GM21529 (cell line): ENCODE measurements around the gene AGRP.
"Not testable (repeated sequence)": the region's sequence is repeated elsewhere in the genome, so short reads cannot be mapped to it uniquely, and the experiment has no call there.

Experiments
- ATAC-seq: cut with Tn5 transposase; IDR thresholded peaks from one replicate; pipeline ENCODE4 v1.9.1; 2021; ENCODE audit not compliant: unreplicated experiment

The AGRP gene

DNA sequence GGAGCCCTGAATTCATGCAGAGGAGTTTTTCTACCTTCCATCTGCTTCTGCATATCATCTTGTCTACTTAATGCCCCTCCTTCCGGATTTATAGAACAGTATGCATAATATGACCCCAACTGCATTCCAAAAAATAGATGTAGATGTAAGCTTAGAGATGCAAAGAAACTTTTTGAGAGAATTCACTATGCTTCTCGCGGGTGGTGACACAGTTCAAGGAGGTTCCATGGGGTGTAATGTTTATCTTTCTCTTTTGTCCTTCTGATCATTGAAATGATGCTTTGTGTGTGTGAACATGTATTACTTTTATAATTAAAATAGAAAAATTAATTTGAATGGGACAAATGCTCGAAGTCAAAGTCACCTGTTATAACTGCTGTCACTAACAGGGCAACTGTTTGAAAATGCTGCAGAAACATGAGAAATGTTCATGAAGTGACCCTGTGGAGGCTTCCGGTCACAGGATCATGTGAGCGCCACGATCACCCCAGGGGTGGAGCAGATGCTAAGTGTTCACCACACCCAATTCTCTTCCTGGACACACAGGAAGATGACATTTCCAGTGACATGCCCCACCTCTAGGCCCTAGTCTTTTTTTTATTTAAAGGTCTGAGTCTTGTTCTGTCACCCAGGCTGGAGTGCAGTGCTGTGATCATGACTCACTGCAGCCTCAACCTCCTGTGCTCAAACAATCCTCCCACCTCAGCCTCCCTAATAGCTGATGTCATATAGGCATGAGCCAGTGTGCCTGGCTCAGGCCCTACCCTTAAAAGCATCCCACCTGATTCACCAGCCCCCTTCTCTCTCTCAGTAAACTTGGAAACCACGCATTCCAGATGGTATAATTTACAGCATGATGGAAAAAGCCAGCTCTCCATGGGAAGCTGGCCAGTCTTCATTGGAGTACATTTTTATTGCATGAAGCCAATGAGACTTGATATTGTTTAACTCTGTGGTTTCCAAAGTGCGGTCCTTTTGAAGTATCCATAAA is 21.0 kb upstream of the AGRP start:
- ATAC-seq: peak; percentile 79

DNA sequence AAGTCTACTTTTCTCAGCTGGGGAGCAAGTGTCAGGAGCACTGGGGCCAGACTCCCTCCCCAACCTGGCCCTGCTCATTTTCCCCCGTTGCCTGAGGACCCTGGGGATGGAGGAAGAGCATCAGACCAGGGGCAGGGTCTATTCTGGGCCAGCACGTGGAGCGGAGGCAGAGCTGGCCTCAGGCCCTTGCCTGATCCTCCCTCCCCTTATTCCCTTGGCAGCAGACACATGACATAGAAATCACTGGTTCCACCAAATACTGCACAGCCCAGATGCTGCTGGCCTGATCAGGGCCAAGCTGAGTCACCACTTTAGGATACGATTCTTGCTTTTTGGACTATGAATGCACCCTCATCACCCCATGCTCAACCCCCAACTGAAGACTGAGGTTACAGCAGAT is 15.8 kb upstream of the AGRP start:
- ATAC-seq: no peak

DNA sequence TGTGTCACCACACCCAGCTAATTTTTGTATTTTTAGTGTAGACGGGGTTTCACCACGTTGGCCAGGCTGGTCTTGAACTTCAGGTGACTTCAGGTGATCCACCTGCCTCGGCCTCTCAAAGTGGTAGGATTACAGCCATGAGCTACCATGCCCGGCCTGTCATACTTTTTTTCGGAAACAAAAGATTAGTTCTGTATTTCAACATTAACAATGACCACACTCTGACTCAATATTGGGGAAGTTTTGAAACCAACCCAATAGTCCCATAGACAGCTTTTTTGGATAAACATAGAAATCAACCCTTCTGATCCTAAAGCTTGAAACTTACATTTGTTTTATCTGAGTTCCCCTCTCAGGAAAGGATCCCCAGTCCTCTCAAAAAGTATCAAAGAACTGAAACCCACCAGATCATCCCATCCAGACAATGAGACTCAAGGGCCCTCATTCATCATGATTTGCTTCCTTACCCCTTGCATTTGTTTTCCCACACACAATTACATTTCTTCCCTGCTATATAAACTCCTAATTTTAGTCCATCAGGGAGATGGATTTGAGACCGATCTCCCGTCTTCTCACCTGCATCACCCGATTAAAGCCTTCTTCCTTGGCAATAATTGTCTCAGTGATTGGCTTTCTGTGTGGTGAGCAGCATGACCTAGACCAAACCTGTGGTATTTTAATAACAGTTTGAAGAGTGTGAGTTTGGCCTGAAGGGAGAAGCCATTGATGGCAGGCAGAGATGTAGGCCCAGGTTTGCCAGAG is 7.2 kb upstream of the AGRP start:
- no peak for ATAC-seq

DNA sequence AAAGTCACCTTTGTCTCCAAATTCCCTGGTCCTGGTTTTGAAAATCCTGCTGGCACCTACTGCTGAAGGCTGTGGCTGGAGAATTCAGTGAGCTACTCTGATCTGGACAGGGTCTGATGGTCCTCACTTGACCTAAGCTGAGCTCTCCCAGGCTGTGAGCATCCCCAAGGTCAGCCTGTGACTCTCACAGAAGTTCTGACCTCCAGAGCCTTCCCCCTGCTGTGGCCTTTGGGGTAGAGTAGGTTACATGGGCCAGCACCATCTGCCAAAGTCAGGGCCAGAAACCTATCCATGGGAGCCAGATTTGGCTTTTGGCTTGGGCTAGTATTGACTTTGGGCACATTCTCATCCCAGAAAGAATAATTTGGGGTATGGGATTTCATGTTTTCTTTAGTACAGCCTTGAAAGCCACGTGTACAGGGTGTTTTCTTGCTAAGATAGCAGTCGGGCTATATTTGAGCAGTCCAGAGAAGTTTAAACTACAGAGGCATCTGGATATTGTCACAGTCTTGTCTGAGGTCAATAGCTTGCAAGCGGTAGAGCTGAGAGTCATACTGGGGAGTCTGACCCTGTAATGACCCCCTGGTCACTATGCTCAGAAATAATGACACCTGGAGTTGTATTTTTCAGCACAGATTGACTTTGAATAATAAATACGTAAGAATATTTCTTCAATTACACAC is 6.2 kb upstream of the AGRP start:
- no peak for ATAC-seq

DNA sequence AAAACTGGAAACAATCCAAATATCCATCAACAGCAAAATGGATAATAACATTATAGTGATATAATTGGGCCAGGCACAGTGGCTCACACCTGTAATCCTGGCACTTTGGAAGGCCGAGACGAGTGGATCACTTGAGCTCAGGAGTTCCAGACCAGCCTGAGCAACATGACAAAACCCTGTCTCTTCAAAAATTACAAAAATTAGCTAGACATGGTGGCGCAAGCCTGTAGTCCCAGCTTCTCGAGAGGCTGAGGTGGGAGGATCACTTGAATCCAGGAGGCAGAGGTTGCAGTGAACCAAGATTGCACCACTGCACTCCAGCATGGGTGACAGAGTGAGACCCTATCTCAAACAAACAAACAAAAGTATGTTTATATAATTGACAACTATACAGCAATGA is 4.2 kb upstream of the AGRP start:
- not testable (repeated sequence) for ATAC-seq

DNA sequence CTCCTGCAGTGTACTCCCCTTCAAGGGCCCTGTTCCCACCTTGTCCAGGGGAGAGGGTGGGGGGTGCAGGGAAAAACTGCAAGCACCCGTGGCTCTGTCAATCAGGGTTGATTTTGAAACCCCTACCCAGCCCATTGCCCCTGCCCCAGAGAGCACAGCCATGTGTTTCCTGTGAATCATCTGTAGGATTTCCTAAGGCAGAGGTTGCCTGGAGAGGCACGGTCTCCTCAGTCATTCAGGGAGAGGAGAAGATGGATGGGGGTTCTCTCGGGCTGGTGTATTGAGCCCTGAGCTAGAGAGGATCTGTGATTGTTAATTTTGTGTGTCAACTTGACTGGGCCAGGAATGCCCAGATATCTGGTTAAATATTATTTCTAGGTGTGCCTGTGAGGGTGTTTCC is 3.5 kb upstream of the AGRP start:
- ATAC-seq: no peak

DNA sequence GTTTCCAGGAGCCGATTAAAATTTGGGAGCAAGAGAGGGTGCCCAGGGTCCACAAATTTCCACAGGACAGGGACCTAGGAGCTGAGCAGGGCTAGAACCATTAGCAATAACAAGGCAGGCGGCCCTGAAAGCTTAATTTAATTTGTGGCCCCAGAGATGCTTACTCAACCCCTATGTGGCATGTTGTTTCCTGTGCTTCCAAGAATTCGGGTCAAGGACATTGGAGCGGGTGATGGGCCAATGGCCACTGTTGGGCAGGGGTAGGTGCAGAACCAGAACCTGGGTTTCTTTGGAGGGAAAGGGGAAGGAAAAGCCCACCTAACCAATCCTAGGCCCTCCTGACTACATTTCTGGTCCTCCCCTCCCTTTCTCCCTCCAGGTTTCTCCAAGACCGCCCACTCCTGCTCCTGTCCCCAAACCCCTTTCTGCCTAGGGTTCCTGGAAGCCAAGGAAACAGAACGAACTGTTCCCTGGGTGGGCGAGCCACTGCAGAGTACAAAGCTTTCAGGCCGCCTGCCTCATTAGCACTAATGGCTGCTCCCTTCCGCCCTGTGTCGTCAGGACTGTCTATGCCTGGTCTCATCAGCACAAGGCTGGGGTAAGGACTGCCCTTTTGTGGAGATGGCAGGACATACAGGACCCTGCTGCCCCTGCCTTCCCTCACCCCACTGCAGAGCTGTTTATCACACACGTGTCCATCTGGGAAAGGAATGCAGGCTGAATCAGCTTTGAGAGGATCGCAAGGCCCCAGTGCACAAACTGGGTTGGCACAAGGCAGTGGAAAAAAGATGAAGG is 581 bp upstream of the AGRP start:
- ATAC-seq: no peak

DNA sequence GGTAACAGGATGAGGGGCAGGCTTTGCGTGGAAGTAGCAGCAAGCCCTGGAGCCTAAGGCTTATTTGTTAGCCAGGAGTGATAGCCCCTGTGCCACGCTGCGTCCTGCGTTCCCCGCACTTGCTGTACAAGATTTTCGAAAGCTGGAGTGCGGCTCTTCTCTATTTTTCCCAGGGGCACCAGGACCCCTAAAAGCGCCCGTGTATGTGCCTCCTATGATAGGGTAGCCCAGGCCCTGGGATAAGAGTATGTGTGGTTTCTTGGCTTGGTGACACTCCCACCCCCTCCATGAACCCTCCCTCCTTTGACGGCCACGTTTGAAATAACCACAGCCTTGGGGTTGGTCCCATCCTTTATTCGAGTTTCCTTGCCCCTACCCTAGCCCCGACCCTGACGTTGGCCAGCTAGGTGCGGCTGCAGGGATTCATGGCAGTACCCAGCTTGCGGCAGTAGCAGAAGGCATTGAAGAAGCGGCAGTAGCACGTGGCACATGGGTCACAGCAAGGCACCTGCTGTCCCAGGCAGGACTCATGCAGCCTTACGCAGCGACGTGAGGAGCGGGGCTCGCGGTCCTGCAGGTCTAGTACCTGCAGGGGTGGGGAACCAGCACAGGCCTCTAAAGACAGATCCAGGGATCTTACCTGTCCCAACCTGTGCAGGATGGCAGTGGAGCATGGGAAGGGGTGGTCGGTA is 968 bp downstream of the AGRP start:
- ATAC-seq: no peak

DNA sequence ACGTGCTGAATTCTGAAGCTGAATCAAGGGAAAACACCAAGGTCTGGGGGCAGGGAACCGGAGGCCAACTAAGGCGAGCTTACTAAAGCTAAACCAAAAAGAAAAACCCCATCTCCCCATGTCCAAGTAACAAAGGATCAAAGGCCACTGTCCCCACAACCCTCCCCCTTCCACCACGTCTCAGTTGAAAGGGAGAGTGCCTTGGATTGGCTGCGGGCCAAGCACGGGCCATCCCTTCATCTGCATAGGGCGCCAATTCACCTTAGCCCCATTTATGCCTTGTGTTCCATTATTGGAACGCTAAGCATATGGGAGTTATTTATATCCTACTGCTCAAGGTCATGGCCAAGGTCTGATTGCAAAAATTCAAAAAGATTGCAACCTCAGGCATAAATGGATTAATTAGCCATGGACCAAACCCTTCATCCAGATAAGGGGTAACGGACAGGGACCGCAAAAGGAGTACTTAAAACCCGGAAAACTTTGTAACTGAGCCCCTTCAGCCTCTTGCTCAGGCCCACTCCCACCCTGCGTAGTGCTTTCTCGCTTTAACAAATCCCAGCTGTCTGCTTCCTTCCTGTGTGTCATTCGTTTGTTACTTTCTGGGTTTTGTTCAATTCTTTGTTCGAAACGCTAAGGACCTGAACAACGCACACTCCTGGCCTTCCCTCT is 1.6 kb downstream of the AGRP start:
- ATAC-seq: no peak

DNA sequence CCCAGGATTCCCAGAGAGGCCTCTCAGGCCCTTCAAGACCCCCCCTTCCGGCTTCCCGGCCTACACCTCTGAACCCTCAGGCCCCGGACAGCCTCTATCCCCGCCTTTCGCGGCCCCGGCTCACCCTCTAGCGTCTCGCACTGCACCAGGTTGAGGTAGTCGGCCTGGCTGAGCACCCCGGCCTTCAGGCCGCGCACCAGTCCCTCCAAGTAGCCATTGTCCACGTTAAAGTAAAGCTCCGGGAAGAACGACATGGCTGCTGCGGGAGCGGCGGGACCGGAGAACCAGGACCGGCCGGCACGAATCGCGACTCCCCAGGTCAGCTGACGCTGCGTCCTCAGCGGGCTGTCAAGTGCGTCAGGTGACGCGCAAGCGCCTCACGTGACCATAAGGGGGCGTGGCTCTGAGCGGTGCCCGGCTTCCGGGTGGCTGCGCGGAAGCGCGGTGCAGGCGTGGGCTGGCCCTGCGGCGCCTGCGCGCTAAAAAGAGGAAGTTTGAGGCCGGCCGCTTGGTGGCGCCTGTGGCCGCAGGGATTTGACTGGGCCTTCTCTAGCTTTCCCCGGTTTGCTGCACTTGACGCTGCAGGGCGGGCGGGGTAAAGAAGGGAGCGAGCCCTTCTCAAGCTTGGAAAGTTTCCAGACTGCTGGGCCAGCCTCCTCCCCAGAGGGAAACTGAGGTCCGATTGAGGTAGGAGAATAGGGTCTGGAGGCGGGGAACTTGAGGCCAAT is 2.4 kb downstream of the AGRP start, which contains the start of gene ATP6V0D1:
Gene ATP6V0D1, minus strand, starts transcription at position 325 of the 728 bp plus-strand sequence. Its CDS starts 71 bp downstream, at position 254.
- peak; percentile 92 for ATAC-seq

DNA sequence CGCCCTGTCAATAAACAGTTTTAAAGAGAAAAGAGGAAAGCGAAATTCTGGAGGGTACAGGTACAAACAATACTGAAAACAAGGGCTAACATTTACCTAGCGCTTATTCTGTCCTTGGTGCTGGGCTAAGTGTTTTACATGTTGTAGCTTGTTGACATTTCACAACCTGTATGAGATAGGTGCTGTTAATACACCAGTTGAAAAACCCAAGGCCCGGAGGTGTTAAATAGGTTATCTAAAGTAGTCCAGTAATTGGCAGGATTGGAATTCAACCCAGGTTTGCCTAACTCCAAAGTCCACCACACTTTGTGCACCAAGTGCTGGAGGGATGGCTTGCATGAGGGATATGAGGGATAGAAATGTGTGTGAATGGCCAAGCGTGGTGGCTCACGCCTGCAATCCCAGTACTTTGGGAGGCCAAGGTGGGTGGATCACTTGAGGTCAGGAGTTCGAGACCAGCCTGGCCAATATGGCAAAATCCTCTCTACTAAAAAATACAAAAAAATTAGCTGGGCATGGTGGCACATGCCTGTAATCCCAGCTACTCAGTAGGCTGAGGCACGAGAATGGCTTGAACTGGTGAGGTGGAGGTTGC is 5.3 kb downstream of the AGRP start:
- no peak for ATAC-seq

DNA sequence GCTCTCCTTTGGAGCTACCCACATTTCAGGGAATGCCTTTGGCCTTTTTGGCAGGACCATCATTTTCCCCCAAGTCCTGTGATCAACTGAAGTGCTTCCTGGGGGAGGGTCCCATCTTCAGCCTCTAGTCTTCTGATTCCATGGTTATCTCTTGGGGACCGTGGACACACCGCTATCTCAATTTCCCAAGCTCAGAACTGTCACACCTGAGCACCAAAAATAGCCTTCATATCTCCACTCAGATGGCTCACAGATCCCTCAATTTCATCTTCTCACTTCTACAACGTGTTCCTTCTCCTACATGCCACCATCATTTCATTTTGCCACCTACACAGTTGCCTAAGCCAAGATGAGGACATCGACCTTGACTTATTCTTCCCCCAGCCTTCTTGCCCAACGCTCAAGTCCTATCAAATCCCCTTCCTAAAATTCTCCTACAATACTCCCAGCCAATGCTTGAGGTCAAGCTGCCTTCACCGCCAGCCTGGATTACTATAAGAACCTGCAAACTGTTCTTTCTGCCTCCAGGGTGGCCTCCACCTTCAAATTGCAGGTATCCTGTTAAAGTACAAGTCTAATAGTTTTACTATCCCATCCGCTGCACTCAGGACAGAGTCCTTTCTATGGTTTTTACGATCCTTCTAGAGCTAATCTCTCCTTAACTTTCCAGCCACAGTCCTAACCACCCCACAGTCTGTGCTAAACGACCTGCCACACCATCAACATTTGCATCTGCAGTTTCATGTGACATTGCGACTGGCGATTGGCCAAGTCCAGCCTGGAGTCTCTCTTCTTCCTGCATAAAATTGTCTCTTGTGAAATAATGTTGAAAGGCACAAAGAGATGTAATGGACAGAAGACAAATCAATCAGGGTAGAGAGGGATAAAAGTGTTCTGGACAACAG is 8.5 kb downstream of the AGRP start:
- ATAC-seq: no peak

DNA sequence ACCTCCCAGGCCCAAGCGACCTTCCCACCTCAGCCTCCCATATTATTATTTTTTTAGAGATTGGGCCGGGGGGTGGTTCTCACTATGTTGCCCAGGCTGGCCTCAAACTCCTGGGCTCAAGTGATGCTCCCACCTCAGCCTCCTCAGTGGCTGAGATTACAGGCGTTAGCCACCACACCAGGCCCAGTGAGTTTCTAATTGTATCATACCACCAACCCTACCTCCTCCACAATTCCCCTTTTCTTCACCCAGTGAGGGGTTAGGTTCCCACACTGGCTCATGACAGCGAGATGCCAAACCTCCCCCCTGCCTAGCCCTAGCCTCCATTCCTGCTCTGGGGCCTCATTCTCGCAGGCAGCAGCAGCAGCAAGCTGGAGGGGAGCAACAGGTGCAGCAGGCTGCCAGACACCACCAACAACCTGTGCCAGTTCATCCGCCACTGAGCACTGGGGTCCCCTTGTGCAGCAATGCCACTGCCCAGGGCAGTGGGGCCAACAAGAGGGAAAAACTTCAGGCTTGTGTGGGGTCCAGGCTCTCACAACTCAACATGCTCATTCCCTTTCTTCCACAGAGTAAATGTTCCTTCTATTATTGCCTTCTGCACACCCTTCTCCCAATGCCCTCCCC is 11.5 kb downstream of the AGRP start:
- ATAC-seq: no peak

DNA sequence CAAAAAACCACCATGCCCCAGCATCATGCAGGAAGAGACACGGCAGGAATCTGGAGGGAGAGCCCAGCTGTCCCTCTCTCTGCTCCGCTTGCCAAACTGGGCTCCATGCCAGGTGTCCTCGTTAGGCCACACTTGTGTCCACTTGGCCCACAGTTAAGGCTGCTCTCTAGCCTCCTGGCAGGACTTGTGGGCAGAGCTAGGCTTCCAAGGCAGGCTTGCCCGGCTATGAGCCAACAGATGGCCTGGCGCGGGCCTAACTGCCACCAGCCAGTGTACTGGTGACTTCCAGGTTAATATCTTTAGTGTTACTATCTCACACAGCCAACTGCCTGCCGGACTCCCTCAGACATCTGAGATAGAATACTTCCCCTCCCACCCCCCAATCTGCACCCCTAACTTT is 13.0 kb downstream of the AGRP start:
- no peak for ATAC-seq

DNA sequence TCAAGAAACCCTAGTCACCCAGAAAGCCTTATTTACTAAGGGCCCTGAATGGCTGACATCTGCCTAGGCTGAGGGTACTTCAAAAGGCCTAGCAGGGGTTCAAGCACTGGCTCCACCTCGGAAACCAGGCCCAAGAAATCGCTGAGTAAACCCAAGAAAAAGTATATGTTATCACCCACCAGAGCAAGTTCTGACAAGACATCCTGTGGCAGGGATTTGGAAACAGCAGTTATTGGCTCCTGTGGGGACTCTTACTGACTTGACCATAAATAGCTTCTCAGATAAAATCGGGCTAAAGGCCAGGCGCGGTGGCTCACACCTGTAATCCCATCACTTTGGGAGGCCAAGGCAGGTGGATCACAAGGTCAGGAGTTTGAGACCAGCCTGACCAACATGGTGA is 14.6 kb downstream of the AGRP start:
- no peak for ATAC-seq

DNA sequence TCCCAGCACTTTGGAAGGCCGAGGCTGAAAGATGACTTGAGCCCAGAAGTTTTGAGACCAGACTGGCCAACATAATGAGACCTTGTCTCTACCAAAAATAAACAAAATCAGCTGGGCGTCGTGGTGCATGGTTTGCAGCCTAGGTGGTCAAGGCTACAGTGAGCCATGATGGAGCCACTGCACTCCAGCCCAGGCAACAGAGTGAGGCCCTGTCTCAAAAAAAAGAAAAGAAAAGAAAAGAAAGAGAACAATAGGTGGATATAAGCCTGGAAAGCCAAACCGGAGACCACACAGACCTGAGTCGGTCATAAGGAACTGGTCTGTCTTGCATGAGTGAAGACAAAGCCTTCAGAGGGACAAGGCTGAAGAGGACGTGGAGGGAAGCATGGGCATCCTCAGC is 16.8 kb downstream of the AGRP start:
- ATAC-seq: no peak

DNA sequence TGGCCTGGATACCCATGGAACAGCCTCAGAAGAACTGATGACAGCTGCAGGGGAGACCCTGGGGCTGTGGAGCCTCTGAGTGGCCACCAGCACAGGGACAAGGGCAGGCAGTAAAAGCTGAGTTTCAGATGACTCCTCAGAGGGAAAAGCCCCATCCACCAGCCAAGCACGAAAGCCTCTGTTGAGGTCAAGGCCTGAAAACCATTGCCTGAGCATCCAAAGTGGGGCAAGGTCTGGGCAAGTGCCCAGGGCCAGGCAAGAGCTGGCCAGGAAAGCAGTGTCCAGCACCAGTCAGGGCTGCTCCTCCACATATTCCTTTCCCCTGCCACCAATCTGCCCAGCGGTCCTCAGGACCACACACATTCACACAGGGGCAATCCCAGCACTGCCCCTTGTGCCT is 18.8 kb downstream of the AGRP start:
- no peak for ATAC-seq
